GM18861 (cell line): ENCODE measurements around the gene NHEJ1.

ENCODE experiments used
- ATAC-seq: cut with Tn5 transposase; IDR thresholded peaks from one replicate; pipeline ENCODE4 v1.9.1; 2021; ENCODE audit not compliant: unreplicated experiment

The NHEJ1 gene

GRCh38 chr2:219031005-219031738 lies 129.4 kb downstream of the NHEJ1 start:
- no peak for ATAC-seq

GRCh38 chr2:219030177-219030940 lies 130.3 kb downstream of the NHEJ1 start:
- ATAC-seq, result no peak

GRCh38 chr2:219029829-219030165 lies 130.8 kb downstream of the NHEJ1 start:
- ATAC-seq, result no peak

- no peak for ATAC-seq
Observed at GRCh38 chr2:219028996-219029828, 131.4 kb downstream of the NHEJ1 start.

GRCh38 chr2:219028141-219028540 lies 132.5 kb downstream of the NHEJ1 start:
- no peak for ATAC-seq

- ATAC-seq, result no peak
Observed at GRCh38 chr2:219027511-219028055, 133.0 kb downstream of the NHEJ1 start.

GRCh38 chr2:219026946-219027345 lies 133.7 kb downstream of the NHEJ1 start:
- no peak for ATAC-seq

- ATAC-seq, result no peak
Observed at GRCh38 chr2:219025637-219026585, 134.7 kb downstream of the NHEJ1 start.
